ENCODE data around the gene WLS.
A peak's percentile ranks its signal among the peaks of the same experiment; 100 is the strongest.

WLS gene

DNA sequence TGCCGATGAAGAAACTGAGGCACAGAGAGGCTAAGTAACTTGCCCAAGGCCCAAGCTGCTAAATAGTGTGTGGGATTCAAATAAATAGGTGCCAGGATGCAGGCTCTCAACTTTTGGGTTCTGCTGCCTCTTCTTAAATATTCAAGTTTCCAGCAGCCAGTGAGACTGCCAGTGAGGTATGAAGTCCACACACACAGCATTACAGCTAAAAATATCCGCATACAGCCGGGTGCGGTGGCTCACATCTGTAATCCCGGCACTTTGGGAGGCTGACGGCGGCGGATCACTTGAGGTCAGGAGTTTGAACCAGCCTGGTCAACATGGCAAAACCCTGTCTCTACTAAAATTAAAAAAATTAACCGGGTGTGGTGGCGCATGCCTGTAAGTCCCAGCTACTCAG lies 103.5 kb downstream of the WLS start:
- DNase-seq: no peak

DNA sequence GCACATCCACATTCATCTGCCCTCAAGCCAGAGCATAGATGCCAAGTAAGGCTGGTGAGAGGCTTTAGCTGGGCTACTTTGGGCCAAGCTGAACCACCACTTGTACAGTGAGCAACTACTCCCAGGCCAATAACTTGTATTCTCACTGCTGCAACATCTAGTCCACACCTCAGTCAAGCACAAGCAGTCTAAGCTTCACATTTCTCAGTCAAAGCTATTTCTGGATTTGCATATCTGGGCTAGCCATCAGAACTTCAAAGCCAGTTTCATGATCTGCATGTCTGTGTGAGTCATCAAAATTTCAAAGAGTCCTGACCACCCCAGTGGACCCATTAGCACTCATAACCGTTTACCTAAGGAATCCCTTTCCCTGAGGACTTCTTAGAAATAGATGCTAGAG lies 104.2 kb downstream of the WLS start:
- DNase-seq: peak; percentile 82

DNA sequence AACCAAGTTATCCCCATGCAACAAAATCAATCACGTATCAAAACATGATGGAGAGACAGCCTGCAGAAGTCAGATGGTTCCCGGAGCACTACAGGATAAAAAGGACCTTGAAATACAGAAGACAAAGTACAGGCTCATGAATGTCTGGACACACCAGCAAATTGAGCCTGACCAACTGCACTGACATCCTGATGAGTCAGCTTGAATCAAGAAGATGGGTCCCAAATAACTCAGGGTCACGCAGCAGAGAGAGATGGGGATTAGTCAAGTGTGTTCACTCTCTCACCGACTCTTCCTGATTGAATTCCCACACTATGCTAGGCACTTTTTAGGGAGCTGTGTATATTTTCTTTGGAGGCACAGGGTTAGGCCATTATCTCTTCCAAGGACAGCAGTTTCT lies 110.8 kb downstream of the WLS start:
- DNase-seq: no peak

- peak; percentile 57 for DNase-seq
Observed at GRCh38 chr1:68120136-68120791, 112.1 kb downstream of the WLS start.

GRCh38 chr1:68119445-68119844 lies 112.9 kb downstream of the WLS start:
- DNase-seq: no peak

DNA sequence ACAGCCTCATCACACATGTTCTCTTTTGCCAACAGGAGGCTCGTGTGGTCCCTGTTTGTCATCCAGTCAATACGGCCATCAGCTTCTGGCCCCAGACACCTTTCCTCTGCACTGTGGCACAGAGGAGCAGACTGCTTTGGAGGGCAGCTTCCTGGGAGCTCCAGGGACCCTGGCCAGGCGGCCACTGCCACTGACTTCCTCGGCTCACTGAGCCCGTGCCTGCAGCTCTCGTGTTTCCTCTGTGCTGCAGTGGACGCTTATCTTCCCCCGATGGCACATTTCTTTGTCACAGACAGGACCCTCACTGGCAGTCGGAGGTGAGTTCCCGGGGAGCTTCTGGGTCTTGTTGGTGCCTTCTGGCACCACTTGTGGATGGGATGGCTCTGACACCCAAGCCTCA lies 114.9 kb downstream of the WLS start:
- no peak for DNase-seq

DNA sequence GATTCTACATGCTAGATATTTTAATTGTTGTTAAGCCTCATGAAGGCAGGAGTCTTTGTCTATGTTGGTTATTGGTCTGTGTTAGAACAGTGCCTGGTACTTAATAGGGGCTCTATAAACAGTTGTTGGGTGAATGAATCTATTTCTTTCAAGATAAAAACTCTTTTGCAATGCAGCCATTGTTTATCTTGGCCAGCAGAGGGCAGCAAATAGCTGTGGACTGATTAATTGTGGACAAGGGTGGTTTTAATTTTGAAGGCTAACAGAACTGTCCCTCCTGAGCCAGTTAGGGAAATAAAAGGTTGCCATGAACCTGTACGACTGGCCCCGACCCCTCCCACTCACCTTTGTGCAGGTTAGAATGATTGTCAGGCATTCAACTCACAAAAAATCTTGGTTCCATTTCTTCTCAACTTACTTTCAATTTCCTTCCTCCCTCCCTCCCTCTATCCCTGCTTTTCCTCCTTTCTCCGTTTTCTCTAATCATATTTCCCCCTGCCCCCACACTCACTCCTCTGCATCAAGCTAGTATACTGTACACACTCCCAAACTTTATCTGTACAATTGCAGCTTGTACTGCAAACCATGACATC lies 115.6 kb downstream of the WLS start:
- peak; percentile 26 for DNase-seq

DNA sequence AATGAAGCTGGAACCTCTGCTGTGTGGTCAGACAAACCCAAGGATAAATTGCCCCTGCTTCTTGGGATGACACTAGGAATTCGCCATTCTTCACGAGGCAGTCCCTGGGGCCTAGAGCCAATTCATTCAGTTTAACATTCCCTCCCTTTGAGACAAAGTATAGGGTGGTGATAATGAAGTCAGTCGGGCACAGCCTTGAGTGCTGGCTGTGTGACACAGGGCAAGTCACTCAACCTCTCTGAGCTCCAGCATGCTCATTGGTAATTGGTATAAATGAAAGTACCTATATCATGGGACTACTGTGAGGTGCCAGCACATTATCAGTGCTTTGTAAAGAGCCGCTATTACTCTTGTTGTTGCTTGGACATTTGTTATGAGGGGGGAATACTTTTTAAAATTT lies 117.0 kb downstream of the WLS start:
- no peak for DNase-seq

GRCh38 chr1:68113966-68114365 lies 118.4 kb downstream of the WLS start:
- no peak for DNase-seq

GRCh38 chr1:68112835-68113243 lies 119.5 kb downstream of the WLS start:
- DNase-seq: no peak

GRCh38 chr1:68111519-68112436 lies 120.5 kb downstream of the WLS start:
- DNase-seq: peak; percentile 77

GRCh38 chr1:68107771-68108170 lies 124.6 kb downstream of the WLS start:
- DNase-seq: no peak

GRCh38 chr1:68103884-68104554 lies 128.3 kb downstream of the WLS start:
- DNase-seq: no peak

DNA sequence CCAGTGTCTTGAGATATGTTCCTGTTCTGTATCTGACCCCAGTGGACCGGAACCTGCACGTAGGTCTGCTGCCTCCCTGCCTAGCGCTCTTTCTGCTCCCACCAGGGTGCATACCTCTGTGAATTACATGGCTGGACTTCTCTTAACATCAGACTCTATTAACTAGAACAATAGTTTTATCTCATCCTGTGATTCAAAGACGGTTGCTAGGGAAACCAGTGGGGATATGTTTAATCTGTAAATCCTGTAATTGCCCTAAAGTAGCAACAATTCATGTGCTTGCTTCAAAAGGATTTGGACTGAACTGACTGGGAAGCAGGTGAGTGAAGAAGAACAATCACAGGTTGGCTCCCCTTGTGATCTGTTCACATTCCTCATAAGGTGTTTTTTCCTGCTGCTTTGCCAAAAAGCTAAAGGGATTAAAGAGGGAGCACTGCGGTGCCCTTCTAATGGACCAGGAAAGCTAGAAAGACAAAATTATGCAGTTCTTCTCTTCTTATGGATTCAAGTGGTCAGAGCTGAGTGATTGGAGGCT lies 129.2 kb downstream of the WLS start:
- DNase-seq: no peak

- DNase-seq: no peak
Observed at GRCh38 chr1:68101829-68102228, 130.5 kb downstream of the WLS start.

DNA sequence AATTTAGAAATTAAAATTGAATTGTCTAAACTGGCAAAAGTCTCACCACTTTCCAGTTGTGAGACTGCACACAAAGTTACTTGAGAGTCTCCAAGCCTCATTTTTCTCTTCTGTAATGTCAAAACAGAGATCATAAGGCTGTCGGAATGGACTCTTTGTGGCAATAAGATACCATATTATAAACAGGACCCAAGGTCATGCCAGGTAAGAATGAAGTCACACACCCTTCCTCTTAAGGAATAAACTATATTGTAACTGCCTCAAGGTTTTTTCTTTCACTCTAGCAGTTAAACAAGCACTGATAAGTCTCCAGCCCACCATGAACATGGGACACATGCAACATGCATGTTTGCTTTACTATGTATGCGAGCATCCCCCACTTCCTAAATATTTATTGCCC lies 131.8 kb downstream of the WLS start:
- DNase-seq: no peak

DNA sequence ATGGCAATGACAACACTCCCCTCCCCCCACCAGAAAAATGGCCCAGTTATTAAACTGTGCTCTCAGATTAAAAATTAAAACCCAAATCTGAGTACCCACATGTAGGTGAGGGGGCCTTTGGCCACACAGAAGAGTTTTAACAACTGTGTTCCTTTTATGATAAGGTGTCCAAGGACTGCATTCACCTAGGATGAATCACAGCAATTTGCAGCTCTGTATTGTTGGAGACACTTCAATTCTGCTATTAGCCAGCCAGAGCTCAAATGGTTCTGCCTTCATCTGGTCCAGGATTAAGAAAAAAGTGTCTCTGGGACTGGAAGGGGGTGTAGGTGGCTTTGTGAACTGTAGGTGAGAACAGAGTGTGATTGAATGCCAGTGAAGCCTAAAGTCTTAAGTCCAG lies 138.6 kb downstream of the WLS start:
- DNase-seq: no peak

GRCh38 chr1:68087184-68087583 lies 145.1 kb downstream of the WLS start:
- no peak for DNase-seq

- DNase-seq: no peak
Observed at GRCh38 chr1:68085752-68086151, 146.6 kb downstream of the WLS start.

DNA sequence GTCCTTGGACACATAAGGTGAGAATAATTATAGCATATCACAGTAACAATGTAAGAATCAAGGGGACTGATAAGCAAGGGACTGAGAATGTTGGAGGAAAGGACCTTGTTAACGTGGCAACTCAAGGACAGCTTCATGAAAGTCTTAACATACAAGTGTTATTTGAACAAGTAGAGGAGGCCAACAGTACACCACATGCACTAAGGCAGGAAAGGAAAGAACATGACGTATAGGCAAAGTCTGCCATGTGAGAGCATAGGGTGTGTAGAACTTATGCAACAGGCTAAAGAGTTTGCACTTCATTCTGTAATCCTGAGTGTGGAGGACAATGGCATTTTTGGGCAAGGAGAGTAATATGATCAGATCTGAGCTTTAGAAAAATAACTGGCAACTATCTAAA lies 148.6 kb downstream of the WLS start:
- no peak for DNase-seq

- no peak for DNase-seq
Observed at GRCh38 chr1:68081775-68082283, 150.5 kb downstream of the WLS start.

- no peak for DNase-seq
Observed at GRCh38 chr1:68078647-68079046, 153.7 kb downstream of the WLS start.

All from NCI-H526 treated with DMSO at 0.1 percent for 48 hours (cell line).